Vagina (tissue), 2 donors: ENCODE data around the gene GAB3.

ENCODE experiments used
- POLR2A ChIP-seq, 2 donors: fragments of 450-650 bp; IDR thresholded peaks; one replicate each; pipeline ENCODE4 v1.6.1; 2017; ENCODE audit warnings: antibody characterized with exemption in 2 of 2, mild to moderate bottlenecking in 2 of 2, moderate library complexity in 2 of 2
- POLR2AphosphoS5 ChIP-seq, 2 donors: sonication (generic); formaldehyde crosslinking; IDR thresholded peaks; one replicate each; pipeline ENCODE4 v1.9.0; 2017; ENCODE audit warnings: antibody characterized with exemption in 2 of 2, mild to moderate bottlenecking in 2 of 2, low read depth in 1 of 2; ENCODE audit not compliant: insufficient read depth in 1 of 2
- TF ChIP-seq, protein P1 (sequence below), 3 experiments: fragments of 450-650 bp in 2 of 3; fragments of 200-600 bp in 1 of 3; sonication (generic) in 1 of 3; IDR thresholded peaks; one replicate each; pipeline ENCODE4 v1.5.1; 2017 to 2019; ENCODE audit warnings: antibody characterized with exemption in 3 of 3, mild to moderate bottlenecking in 2 of 3, moderate library complexity in 2 of 3

DNA sequence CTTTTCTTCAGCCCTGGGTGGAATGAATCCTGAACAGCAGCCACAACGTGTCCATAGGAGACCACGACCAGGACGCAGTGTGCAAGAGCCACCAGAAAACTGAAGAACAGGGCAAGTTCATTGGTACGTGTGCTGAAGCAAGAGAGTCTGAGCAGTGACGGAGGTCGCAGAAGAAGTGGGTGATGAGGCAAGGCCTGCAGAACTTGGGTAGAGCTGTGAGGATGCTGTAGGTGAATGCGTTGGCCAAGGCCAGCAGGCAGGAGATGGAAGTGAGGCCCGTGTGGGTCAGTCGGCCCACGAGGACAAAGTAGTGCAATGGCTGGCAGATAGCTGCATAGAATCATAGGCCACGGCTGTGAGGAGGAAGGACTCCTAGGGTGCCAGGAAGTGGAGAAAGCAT, 91.9 kb downstream of the GAB3 start:
- TF ChIP-seq POLR2A (IDR thresholded peaks at IDR 0.05) (no peak), POLR2AphosphoS5 (IDR thresholded peaks at IDR 0.05; ENCODE audit: insufficient read depth in 1 of 2, low read depth in 1 of 2) (no peak)
- TF ChIP-seq, protein P1, sequence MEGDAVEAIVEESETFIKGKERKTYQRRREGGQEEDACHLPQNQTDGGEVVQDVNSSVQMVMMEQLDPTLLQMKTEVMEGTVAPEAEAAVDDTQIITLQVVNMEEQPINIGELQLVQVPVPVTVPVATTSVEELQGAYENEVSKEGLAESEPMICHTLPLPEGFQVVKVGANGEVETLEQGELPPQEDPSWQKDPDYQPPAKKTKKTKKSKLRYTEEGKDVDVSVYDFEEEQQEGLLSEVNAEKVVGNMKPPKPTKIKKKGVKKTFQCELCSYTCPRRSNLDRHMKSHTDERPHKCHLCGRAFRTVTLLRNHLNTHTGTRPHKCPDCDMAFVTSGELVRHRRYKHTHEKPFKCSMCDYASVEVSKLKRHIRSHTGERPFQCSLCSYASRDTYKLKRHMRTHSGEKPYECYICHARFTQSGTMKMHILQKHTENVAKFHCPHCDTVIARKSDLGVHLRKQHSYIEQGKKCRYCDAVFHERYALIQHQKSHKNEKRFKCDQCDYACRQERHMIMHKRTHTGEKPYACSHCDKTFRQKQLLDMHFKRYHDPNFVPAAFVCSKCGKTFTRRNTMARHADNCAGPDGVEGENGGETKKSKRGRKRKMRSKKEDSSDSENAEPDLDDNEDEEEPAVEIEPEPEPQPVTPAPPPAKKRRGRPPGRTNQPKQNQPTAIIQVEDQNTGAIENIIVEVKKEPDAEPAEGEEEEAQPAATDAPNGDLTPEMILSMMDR (IDR thresholded peaks at IDR 0.05): no peak
